Neural progenitor cell (in vitro differentiated cells): ENCODE measurements around the gene SLC19A1.

ENCODE experiments used
- CTCF ChIP-seq: fragments of 200-600 bp; sonication (generic); IDR thresholded peaks from 2 replicates; pipeline ENCODE4 v1.5.1; 2017; ENCODE audit warnings: antibody characterized with exemption, mild to moderate bottlenecking
- EZH2phosphoT487 ChIP-seq: fragments of 200-600 bp; sonication (generic); IDR thresholded peaks from 2 replicates; pipeline ENCODE4 v1.6.1; 2017; ENCODE audit warnings: antibody characterized with exemption

- TF ChIP-seq CTCF, result no peak
- no peak for TF ChIP-seq EZH2phosphoT487
Measured at GRCh38 chr21:45539796-45540600, 2.2 kb downstream of the SLC19A1 start.
